VCaP (cell line): ENCODE data around the gene SLC45A3.

Experiments
- H3K27ac ChIP-seq: fragments of 450-650 bp; 2 replicates; pipeline ENCODE4 v1.5.1; 2017
- TF ChIP-seq, protein P1 (sequence below): fragments of 450-650 bp; conservative IDR thresholded peaks from 2 replicates; pipeline ENCODE4 v1.5.1; 2017; ENCODE audit warnings: mild to moderate bottlenecking, moderate library complexity

Gene SLC45A3

GRCh38 chr1:205706601-205707502, 26.5 kb upstream of the SLC45A3 start:
- peak overlapping the region; percentile 89; the same call in 1 of the 2 replicates for H3K27ac ChIP-seq
- TF ChIP-seq, protein P1, sequence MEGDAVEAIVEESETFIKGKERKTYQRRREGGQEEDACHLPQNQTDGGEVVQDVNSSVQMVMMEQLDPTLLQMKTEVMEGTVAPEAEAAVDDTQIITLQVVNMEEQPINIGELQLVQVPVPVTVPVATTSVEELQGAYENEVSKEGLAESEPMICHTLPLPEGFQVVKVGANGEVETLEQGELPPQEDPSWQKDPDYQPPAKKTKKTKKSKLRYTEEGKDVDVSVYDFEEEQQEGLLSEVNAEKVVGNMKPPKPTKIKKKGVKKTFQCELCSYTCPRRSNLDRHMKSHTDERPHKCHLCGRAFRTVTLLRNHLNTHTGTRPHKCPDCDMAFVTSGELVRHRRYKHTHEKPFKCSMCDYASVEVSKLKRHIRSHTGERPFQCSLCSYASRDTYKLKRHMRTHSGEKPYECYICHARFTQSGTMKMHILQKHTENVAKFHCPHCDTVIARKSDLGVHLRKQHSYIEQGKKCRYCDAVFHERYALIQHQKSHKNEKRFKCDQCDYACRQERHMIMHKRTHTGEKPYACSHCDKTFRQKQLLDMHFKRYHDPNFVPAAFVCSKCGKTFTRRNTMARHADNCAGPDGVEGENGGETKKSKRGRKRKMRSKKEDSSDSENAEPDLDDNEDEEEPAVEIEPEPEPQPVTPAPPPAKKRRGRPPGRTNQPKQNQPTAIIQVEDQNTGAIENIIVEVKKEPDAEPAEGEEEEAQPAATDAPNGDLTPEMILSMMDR = no peak

GRCh38 chr1:205704903-205705302, 24.6 kb upstream of the SLC45A3 start:
- H3K27ac ChIP-seq = peak overlapping the region; percentile 89
- TF ChIP-seq, protein P1 = no peak

DNA sequence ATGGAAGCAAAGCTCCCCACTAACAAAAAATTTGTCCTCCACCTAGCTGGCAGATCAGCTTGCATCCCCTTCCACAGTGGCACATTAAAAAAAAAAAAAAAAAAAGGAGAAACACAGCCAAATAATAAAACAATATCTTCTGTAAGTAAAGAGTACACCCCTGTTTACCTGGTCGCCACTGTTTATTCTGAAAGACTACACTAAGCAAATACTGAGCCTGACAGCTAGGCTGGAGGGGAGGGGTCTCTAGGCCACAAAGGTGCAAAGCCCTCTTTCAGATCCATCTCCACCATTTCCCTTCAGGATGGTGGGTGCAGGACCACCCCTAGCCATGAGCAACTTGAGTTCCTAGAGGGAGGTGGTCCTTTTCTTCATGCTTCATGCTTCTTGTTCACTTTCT, 22.8 kb upstream of the SLC45A3 start:
- peak overlapping the region; percentile 89 for H3K27ac ChIP-seq
- TF ChIP-seq, protein P1 = no peak

DNA sequence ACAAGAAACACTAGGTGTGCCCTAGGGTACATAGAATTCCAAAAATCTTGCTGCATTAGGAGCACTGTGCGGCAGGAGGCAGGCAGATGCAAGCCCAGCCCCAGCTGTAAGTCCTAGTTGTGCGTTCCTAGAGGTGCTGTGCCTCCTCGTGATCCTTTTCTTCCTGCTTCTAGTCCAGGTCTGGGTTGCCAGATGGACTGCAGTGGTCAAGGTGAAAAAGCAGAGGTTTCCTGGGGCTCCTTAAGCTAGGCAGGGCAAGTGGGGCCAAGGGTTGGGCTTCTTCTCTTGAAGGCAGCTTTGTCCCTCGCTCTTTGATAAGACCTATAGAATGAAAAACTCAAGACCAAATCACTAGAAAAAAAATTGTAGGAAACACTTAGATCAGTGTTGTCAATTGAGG, 21.6 kb upstream of the SLC45A3 start:
- H3K27ac ChIP-seq = peak overlapping the region; percentile 89
- TF ChIP-seq, protein P1 = no peak

DNA sequence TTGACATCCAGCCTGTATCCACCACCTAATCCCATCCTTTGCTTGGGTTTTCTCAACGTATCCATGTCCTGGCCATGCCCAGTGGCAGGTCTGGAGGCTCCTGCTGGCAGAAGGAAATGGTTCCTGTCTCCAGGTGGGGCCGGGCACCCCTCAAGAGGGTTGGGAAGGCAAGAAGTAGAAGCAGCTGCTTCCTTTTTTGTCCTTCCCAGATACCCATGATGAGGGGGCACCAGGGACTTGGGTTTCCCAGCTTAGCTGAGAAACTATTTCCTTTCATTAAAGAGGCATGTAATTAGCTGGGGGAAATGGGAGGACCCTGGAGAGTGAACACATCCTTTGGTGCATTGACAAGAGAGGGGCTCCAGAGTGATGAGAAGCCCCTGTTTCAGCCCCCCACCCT, 21.1 kb upstream of the SLC45A3 start:
- TF ChIP-seq, protein P1 = no peak
- H3K27ac ChIP-seq = peak overlapping the region; percentile 89

DNA sequence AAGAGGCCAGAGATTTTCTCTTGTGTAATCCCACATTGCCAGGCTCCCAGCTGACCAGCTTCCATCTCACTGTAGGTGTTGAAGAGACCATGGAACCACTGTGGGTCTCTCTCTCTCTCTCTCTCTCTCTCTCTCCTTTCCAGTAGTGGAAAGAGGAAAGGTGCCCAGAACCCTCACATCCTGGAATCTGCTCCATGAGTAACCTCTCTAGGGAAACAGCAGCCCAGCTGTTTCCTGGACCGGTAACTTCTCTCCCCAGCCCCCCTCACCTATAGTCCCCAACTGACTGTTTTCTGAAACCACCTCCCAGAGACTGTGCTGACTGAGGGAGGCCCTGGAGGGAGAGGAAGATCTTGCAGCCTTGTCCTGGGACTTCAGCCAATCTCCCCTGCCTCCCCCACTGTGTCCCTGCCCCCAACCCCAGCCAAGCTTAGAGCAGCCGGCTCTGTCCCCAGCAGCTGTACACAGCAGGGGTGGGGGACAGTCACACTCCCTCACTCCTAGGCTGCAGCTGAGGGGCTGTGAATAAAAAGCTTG, 20.6 kb upstream of the SLC45A3 start:
- TF ChIP-seq, protein P1 = no peak
- H3K27ac ChIP-seq = peak overlapping the region; percentile 89

GRCh38 chr1:205699416-205699815, 19.1 kb upstream of the SLC45A3 start:
- TF ChIP-seq, protein P1 = no peak
- peak overlapping the region; percentile 89 for H3K27ac ChIP-seq
